ENCODE data around the gene GRK5.

GRK5 gene

GRCh38 chr10:119414081-119414611 is 206.8 kb downstream of the GRK5 start:
- Histone ChIP-seq H3K9me3 (ENCODE audit: control insufficient read depth, insufficient read depth, low read length) (no peaks in the 10 kb centered on the region), H3K4me3 (ENCODE audit: low read depth, low read length) (no peak overlapping the region), H3K27me3 (ENCODE audit: control insufficient read depth, insufficient read depth, low read length) (no peaks in the 10 kb centered on the region), H3K9ac (ENCODE audit: low read depth, low read length) (no peak overlapping the region), H3K4me1 (ENCODE audit: control insufficient read depth, insufficient read depth, low read length) (no peaks in the 10 kb centered on the region), H3K36me3 (ENCODE audit: control insufficient read depth, insufficient read depth, low read length) (no peaks in the 10 kb centered on the region)

DNA sequence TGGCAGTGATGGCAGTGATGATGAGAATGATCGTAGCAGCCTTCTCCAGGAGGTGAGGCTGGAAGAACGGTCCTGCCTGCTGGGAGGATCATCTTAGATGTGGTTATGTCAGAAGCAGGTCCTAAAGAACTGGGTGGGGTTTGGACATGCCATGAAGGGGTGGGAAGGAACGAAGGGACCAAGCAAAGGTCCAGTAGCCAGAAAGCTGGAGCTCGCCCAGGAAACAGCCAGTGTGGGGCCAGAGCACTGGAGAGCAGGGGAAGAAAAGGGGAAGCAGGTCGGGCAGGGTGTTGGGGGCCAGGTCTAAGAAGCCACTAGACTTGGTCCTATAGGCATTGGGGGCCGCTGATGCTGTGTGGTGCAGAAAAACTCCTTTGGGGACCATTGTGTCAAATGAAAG is 207.8 kb downstream of the GRK5 start:
- Histone ChIP-seq H3K4me3 (ENCODE audit: low read depth, low read length) (no peak overlapping the region), H3K36me3 (ENCODE audit: control insufficient read depth, insufficient read depth, low read length) (no peaks in the 10 kb centered on the region), H3K9ac (ENCODE audit: low read depth, low read length) (no peak overlapping the region), H3K9me3 (ENCODE audit: control insufficient read depth, insufficient read depth, low read length) (no peaks in the 10 kb centered on the region), H3K4me1 (ENCODE audit: control insufficient read depth, insufficient read depth, low read length) (no peaks in the 10 kb centered on the region), H3K27me3 (ENCODE audit: control insufficient read depth, insufficient read depth, low read length) (no peaks in the 10 kb centered on the region)

GRCh38 chr10:119415536-119416503 is 208.4 kb downstream of the GRK5 start:
- H3K9me3 ChIP-seq (ENCODE audit: control insufficient read depth, insufficient read depth, low read length), result no peaks in the 10 kb centered on the region
- H3K9ac ChIP-seq (ENCODE audit: low read depth, low read length), result no peak overlapping the region
- no peaks in the 10 kb centered on the region for H3K27me3 ChIP-seq (ENCODE audit: control insufficient read depth, insufficient read depth, low read length)
- no peak overlapping the region for H3K4me3 ChIP-seq (ENCODE audit: low read depth, low read length)
- no peaks in the 10 kb centered on the region for H3K36me3 ChIP-seq (ENCODE audit: control insufficient read depth, insufficient read depth, low read length)
- H3K4me1 ChIP-seq (ENCODE audit: control insufficient read depth, insufficient read depth, low read length), result no peaks in the 10 kb centered on the region

DNA sequence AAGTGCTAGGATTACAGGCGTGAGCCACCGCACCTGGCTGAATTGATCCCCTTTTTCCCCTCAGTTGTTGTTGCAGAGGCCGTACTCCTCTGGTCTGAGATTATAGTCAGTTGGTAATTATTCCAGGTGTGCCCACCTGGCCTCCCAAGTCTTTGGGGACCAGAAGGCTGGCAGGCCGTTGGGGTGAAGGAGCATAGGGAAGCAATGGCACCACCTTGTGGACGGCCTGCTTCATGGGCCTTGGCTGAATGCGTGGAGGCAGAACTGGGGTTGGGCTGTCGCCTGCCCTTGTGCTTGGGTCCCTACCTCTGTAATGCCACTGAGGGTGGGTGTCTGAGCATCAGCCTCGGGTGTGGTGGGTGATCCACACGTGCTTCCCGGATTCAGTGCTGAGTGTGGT is 209.5 kb downstream of the GRK5 start:
- no peak overlapping the region for H3K9ac ChIP-seq (ENCODE audit: low read depth, low read length)
- no peaks in the 10 kb centered on the region for H3K27me3 ChIP-seq (ENCODE audit: control insufficient read depth, insufficient read depth, low read length)
- H3K4me1 ChIP-seq (ENCODE audit: control insufficient read depth, insufficient read depth, low read length), result no peaks in the 10 kb centered on the region
- no peaks in the 10 kb centered on the region for H3K36me3 ChIP-seq (ENCODE audit: control insufficient read depth, insufficient read depth, low read length)
- H3K4me3 ChIP-seq (ENCODE audit: low read depth, low read length), result no peak overlapping the region
- no peaks in the 10 kb centered on the region for H3K9me3 ChIP-seq (ENCODE audit: control insufficient read depth, insufficient read depth, low read length)

DNA sequence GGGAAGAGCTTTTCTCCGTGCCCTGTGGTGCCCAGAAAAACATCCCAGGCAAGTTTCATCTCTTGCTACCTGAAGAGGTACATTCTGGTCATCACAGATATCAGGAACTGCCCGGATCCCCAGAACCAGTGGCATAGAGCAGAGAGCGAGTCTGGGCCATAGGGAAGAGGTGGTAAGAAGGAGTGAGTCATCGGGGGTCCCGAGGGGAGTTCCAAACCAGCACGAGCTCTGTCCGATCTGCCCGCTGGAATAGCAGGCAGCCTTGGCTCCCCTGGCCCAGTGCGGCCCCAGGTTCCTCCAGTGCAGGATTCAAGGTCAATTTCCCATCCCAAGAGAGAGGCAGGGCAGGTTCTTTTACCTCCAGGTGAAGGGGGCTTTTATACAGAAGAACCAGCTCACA is 210.5 kb downstream of the GRK5 start:
- Histone ChIP-seq H3K36me3 (ENCODE audit: control insufficient read depth, insufficient read depth, low read length) (no peaks in the 10 kb centered on the region), H3K9ac (ENCODE audit: low read depth, low read length) (no peak overlapping the region), H3K9me3 (ENCODE audit: control insufficient read depth, insufficient read depth, low read length) (no peaks in the 10 kb centered on the region), H3K27me3 (ENCODE audit: control insufficient read depth, insufficient read depth, low read length) (no peaks in the 10 kb centered on the region), H3K4me1 (ENCODE audit: control insufficient read depth, insufficient read depth, low read length) (peaks cover 3% of the 10 kb centered on the region), H3K4me3 (ENCODE audit: low read depth, low read length) (no peak overlapping the region)

- Histone ChIP-seq H3K27me3 (ENCODE audit: control insufficient read depth, insufficient read depth, low read length) (no peaks in the 10 kb centered on the region), H3K4me3 (ENCODE audit: low read depth, low read length) (no peak overlapping the region), H3K4me1 (ENCODE audit: control insufficient read depth, insufficient read depth, low read length) (peaks cover 3% of the 10 kb centered on the region)
Measured at GRCh38 chr10:119418362-119418761, 211.0 kb downstream of the GRK5 start.

DNA sequence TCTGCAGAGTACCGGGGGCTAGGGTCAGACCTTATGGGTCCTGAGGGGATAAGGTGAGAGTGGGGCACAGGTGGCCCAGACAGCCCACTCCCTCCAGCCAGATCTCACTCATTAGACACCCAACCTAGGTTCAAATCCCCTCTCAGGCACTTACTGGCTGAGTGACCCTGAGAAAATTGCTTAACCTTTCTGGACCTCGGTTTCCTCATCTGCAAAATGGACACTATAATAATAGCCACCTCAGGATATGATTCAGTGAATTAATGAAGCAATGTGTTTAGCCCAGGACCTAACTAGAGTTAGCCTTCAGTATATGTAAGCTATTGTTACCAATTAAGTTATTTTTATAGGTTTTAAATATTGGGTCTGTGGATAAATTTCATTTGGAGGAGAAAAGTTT is 212.6 kb downstream of the GRK5 start:
- H3K9me3 ChIP-seq (ENCODE audit: control insufficient read depth, insufficient read depth, low read length), result no peaks in the 10 kb centered on the region
- H3K36me3 ChIP-seq (ENCODE audit: control insufficient read depth, insufficient read depth, low read length), result no peaks in the 10 kb centered on the region
- no peak overlapping the region for H3K4me3 ChIP-seq (ENCODE audit: low read depth, low read length)
- peaks cover 3% of the 10 kb centered on the region for H3K4me1 ChIP-seq (ENCODE audit: control insufficient read depth, insufficient read depth, low read length)
- no peaks in the 10 kb centered on the region for H3K27me3 ChIP-seq (ENCODE audit: control insufficient read depth, insufficient read depth, low read length)
- H3K9ac ChIP-seq (ENCODE audit: low read depth, low read length), result no peak overlapping the region

More at GRCh38 chr10:119418362-119418761, 211.0 kb downstream of the GRK5 start:
- Histone ChIP-seq H3K9ac (ENCODE audit: low read depth, low read length) (no peak overlapping the region), H3K9me3 (ENCODE audit: control insufficient read depth, insufficient read depth, low read length) (no peaks in the 10 kb centered on the region), H3K36me3 (ENCODE audit: control insufficient read depth, insufficient read depth, low read length) (no peaks in the 10 kb centered on the region)

- Histone ChIP-seq H3K9me3 (ENCODE audit: control insufficient read depth, insufficient read depth, low read length) (no peaks in the 10 kb centered on the region), H3K27me3 (ENCODE audit: control insufficient read depth, insufficient read depth, low read length) (no peaks in the 10 kb centered on the region), H3K4me1 (ENCODE audit: control insufficient read depth, insufficient read depth, low read length) (peaks cover 3% of the 10 kb centered on the region), H3K36me3 (ENCODE audit: control insufficient read depth, insufficient read depth, low read length) (no peaks in the 10 kb centered on the region), H3K4me3 (ENCODE audit: low read depth, low read length) (no peak overlapping the region), H3K9ac (ENCODE audit: low read depth, low read length) (no peak overlapping the region)
Measured at GRCh38 chr10:119420950-119421875, 213.8 kb downstream of the GRK5 start.

- Histone ChIP-seq H3K36me3 (ENCODE audit: control insufficient read depth, insufficient read depth, low read length) (no peaks in the 10 kb centered on the region), H3K4me1 (ENCODE audit: control insufficient read depth, insufficient read depth, low read length) (peaks cover 3% of the 10 kb centered on the region), H3K27me3 (ENCODE audit: control insufficient read depth, insufficient read depth, low read length) (no peaks in the 10 kb centered on the region), H3K9me3 (ENCODE audit: control insufficient read depth, insufficient read depth, low read length) (no peaks in the 10 kb centered on the region), H3K4me3 (ENCODE audit: low read depth, low read length) (no peak overlapping the region), H3K9ac (ENCODE audit: low read depth, low read length) (no peak overlapping the region)
Measured at GRCh38 chr10:119421891-119422681, 214.7 kb downstream of the GRK5 start.

DNA sequence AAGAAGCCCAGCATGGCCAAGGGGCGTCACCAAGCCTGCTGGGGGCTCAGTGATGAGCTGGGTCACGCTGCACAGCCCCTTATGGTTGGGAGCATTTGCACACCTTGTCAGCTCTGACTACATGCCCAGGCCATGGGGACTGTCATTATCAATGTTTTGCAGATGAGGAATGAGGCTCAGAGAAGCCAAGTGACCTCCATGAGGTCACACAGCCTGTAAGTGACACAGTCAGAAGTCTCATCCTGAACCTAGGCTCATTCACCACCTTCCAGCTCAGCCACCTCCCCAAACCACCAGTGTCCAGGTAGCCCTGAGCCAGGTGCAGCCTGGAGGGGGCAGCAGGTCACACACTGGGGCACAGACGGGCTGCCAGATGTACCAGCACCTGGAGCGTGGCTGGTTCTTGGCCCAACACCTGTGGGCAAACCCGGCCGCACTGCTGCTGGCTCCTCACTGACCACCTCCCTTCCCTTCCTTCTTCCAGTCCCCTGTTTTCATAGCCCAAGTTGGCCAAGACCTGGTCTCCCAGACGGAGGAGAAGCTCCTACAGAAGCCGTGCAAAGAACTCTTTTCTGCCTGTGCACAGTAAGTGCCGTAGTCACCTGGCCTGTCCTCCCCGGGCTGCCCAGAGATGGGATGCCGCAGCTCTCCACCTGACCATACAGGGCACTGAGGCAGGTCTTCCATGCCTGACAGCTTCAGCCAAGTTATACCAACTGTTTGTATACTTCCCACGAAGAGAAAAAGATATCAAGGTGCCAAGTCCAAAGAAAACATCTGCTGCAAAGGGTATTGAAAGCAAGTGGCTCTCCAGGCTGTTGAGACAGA is 215.5 kb downstream of the GRK5 start:
- no peak overlapping the region for H3K4me3 ChIP-seq (ENCODE audit: low read depth, low read length)
- H3K4me1 ChIP-seq (ENCODE audit: control insufficient read depth, insufficient read depth, low read length), result peaks cover 3% of the 10 kb centered on the region
- no peaks in the 10 kb centered on the region for H3K9me3 ChIP-seq (ENCODE audit: control insufficient read depth, insufficient read depth, low read length)
- H3K36me3 ChIP-seq (ENCODE audit: control insufficient read depth, insufficient read depth, low read length), result no peaks in the 10 kb centered on the region
- H3K9ac ChIP-seq (ENCODE audit: low read depth, low read length), result no peak overlapping the region
- H3K27me3 ChIP-seq (ENCODE audit: control insufficient read depth, insufficient read depth, low read length), result no peaks in the 10 kb centered on the region
